Ishikawa (cell line): ENCODE measurements around the gene SEC14L2.

Experiments used
- EP300 ChIP-seq: IDR thresholded peaks from 2 replicates; pipeline ENCODE4 v1.6.1; 2012; ENCODE audit warnings: borderline replicate concordance
- NFIC ChIP-seq: IDR thresholded peaks from 2 replicates; pipeline ENCODE4 v1.6.1; 2012
- TF ChIP-seq, protein P1 (sequence below): IDR thresholded peaks from 2 replicates; pipeline ENCODE4 v1.6.1; 2012; ENCODE audit warnings: low read depth, mild to moderate bottlenecking

DNA sequence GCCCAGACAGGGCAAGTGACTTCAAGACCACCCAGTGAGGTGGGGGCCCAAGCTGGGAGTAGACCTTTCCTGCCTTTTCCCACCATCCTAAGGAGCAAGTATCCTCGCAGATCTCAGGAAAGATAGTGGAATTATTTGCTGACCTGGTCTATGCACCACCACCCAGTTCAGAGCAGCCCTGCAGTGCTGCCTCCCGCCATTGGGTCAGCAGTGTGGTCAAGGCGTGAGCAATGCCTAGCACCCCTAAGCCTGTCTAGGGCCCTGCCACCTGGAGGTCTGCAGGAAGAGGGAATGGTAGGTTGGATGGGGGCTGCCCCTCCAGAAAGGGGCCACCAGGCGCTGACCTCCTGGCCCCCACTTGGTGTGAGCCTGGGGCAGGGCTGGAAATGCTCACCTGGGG is 35.3 kb downstream of the SEC14L2 start:
- TF ChIP-seq NFIC (no peak), EP300 (no peak)
- TF ChIP-seq, protein P1, sequence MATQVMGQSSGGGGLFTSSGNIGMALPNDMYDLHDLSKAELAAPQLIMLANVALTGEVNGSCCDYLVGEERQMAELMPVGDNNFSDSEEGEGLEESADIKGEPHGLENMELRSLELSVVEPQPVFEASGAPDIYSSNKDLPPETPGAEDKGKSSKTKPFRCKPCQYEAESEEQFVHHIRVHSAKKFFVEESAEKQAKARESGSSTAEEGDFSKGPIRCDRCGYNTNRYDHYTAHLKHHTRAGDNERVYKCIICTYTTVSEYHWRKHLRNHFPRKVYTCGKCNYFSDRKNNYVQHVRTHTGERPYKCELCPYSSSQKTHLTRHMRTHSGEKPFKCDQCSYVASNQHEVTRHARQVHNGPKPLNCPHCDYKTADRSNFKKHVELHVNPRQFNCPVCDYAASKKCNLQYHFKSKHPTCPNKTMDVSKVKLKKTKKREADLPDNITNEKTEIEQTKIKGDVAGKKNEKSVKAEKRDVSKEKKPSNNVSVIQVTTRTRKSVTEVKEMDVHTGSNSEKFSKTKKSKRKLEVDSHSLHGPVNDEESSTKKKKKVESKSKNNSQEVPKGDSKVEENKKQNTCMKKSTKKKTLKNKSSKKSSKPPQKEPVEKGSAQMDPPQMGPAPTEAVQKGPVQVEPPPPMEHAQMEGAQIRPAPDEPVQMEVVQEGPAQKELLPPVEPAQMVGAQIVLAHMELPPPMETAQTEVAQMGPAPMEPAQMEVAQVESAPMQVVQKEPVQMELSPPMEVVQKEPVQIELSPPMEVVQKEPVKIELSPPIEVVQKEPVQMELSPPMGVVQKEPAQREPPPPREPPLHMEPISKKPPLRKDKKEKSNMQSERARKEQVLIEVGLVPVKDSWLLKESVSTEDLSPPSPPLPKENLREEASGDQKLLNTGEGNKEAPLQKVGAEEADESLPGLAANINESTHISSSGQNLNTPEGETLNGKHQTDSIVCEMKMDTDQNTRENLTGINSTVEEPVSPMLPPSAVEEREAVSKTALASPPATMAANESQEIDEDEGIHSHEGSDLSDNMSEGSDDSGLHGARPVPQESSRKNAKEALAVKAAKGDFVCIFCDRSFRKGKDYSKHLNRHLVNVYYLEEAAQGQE, result no peak
